A673 (cell line): ENCODE results near the gene SUMO3. TPM values are rescaled to one million over a fixed set of nuclear protein-coding genes. Genes with fewer than 3 reads are reported as not detected.

Experiments
- BruUV-seq: library from RNA; stranded (reverse); fragments of 400-500 nt; replicated peaks from 2 replicates; lab custom pipeline; 2021; lab: Mats Ljungman, UMichigan
- CTCF ChIA-PET: fragments of 300-600 bp; sonication (Branson Sonifier 250); formaldehyde crosslinking; loops from one replicate; lab custom pipeline; 2022; ENCODE audit warnings: antibody characterized with exemption; lab: Charles Lee
- POLR2A ChIA-PET: fragments of 300-600 bp; sonication (Branson Sonifier 250); formaldehyde crosslinking; loops from one replicate; lab custom pipeline; 2022; ENCODE audit warnings: antibody characterized with exemption; ENCODE audit not compliant: low non-redundant PET; lab: Charles Lee
- DNase-seq: peaks from one replicate; pipeline ENCODE4 v3.0.0-alpha.2; 2015; ENCODE audit warnings: low spot score
- H3K27ac ChIP-seq: fragments of 200-600 bp; sonication (generic); 2 replicates; pipeline ENCODE4 v1.5.1; 2016; ENCODE audit warnings: mixed run types, low read depth, mild to moderate bottlenecking, mixed read lengths, antibody characterized with exemption, low read length; ENCODE audit not compliant: poor library complexity, severe bottlenecking
- H3K27me3 ChIP-seq: fragments of 200-600 bp; sonication (generic); replicated peaks from 2 replicates; pipeline ENCODE4 v1.6.1; 2017; ENCODE audit warnings: mixed run types, low read depth, mild to moderate bottlenecking, mixed read lengths, antibody characterized with exemption, low read length; ENCODE audit not compliant: insufficient read depth, poor library complexity
- H3K36me3 ChIP-seq: fragments of 200-600 bp; sonication (generic); 2 replicates; pipeline ENCODE4 v1.6.1; 2016; ENCODE audit warnings: mixed run types, mild to moderate bottlenecking, mixed read lengths, antibody characterized with exemption, low read length; ENCODE audit not compliant: insufficient read depth, poor library complexity, severe bottlenecking
- H3K4me1 ChIP-seq: fragments of 200-600 bp; sonication (generic); 2 replicates; pipeline ENCODE4 v1.6.1; 2017; ENCODE audit warnings: mixed run types, mild to moderate bottlenecking, mixed read lengths, antibody characterized with exemption, low read length; ENCODE audit not compliant: insufficient read depth, poor library complexity, severe bottlenecking
- H3K4me3 ChIP-seq: fragments of 200-600 bp; sonication (generic); 2 replicates; pipeline ENCODE4 v1.5.1; 2016; ENCODE audit warnings: low read depth, mixed run types, mild to moderate bottlenecking, mixed read lengths, low read length; ENCODE audit not compliant: poor library complexity, severe bottlenecking
- H3K9me3 ChIP-seq: fragments of 200-600 bp; sonication (generic); 2 replicates; pipeline ENCODE4 v1.6.1; 2016; ENCODE audit warnings: mixed run types, low read depth, mild to moderate bottlenecking, mixed read lengths, antibody characterized with exemption, low read length; ENCODE audit not compliant: poor library complexity, severe bottlenecking
- EZH2 ChIP-seq: fragments of 200-600 bp; sonication (generic); IDR thresholded peaks from 2 replicates; pipeline ENCODE4 v1.6.1; 2017; ENCODE audit warnings: borderline replicate concordance, low read depth, mild to moderate bottlenecking, mixed read lengths, antibody characterized with exemption, low read length; ENCODE audit not compliant: poor library complexity, severe bottlenecking
- intact Hi-C: fragments of 100-400 bp; cut with micrococcal nuclease; formaldehyde crosslinking; loops from one replicate; pipeline ENCODE4 v1.10.0; 2022; ENCODE audit not compliant: unreplicated experiment
- total RNA-seq: library from RNA; stranded (reverse); gene quantifications from 2 replicates; pipeline ENCODE4 v1.2.3, GENCODE V29; 2021
- TF ChIP-seq, protein P1 (sequence below): fragments of 300-800, 200-600 bp; sonication (generic); conservative IDR thresholded peaks from 2 replicates; pipeline ENCODE4 v1.5.1; 2017; ENCODE audit warnings: low read depth, mild to moderate bottlenecking, antibody characterized with exemption, low read length, moderate library complexity, mixed read lengths

SUMO3 gene
- total RNA-seq, 1 experiment from 2014 or later, result 132 TPM

DNA sequence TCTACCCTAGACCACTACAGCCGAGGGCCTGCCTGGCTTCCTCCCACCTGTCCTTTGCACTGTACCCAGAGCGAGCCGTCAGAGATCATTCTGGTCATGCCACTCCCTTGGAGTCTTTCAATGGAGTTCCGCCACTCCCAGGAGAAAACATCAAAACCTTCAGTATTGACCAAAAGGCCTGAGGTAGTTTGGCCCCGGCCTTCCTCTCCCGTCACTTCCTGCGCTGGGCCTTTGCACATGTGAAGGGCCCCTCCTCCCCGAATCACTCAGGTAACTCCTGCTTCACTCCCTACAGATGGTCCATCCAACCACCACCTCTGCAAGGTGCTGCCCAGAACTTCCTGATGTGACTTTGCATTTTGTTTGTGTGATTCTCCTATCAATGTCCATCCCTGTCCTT is 42.9 kb downstream of the SUMO3 start:
- H3K4me3 ChIP-seq, result no peak overlapping the region
- H3K4me1 ChIP-seq, result peaks cover 21% of the 10 kb centered on the region
- TSS peak; percentile 2 for BruUV-seq
- no peaks in the 10 kb centered on the region for H3K9me3 ChIP-seq
- CTCF ChIA-PET, result no interaction called here
- peaks cover 83% of the 10 kb centered on the region for H3K36me3 ChIP-seq
- H3K27ac ChIP-seq, result no peak overlapping the region
- POLR2A ChIA-PET, result no interaction called here
- no peak for TF ChIP-seq EZH2
- TF ChIP-seq, protein P1, sequence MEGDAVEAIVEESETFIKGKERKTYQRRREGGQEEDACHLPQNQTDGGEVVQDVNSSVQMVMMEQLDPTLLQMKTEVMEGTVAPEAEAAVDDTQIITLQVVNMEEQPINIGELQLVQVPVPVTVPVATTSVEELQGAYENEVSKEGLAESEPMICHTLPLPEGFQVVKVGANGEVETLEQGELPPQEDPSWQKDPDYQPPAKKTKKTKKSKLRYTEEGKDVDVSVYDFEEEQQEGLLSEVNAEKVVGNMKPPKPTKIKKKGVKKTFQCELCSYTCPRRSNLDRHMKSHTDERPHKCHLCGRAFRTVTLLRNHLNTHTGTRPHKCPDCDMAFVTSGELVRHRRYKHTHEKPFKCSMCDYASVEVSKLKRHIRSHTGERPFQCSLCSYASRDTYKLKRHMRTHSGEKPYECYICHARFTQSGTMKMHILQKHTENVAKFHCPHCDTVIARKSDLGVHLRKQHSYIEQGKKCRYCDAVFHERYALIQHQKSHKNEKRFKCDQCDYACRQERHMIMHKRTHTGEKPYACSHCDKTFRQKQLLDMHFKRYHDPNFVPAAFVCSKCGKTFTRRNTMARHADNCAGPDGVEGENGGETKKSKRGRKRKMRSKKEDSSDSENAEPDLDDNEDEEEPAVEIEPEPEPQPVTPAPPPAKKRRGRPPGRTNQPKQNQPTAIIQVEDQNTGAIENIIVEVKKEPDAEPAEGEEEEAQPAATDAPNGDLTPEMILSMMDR, result no peak
- H3K27me3 ChIP-seq, result no peaks in the 10 kb centered on the region
- intact Hi-C loops, result no loop called here
- no peak for DNase-seq

DNA sequence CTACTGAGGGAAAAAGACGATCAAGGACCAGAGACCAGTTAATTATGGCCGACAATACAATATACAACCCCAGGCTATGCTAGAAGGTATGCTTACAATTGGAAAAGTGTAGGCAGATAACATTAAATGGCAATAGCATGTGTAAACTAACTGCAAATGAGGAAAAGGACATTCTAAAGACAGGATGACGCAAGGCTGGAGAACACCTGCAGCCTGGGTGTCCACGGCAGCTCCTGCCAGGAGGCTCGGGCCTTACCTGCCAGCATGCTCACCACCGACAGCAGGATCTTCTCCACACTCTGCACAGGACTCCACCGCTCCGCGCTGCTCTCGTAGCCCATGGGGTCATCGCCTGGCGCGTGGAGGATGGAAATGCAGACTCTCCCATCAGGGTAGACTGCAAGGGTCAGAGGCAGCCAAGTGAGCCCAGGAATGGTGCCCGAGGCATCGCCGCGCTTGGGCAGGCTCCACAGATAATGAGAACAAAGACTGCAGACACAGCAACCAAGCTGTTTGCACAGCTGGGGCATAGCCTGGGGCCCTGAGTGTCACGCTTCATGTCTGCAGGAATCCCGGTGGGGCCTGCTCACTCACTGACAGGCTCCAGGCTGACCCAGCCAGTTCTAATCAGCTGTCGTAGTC is 44.5 kb downstream of the SUMO3 start:
- CTCF ChIA-PET, result no interaction called here
- peaks cover 83% of the 10 kb centered on the region for H3K36me3 ChIP-seq

DNA sequence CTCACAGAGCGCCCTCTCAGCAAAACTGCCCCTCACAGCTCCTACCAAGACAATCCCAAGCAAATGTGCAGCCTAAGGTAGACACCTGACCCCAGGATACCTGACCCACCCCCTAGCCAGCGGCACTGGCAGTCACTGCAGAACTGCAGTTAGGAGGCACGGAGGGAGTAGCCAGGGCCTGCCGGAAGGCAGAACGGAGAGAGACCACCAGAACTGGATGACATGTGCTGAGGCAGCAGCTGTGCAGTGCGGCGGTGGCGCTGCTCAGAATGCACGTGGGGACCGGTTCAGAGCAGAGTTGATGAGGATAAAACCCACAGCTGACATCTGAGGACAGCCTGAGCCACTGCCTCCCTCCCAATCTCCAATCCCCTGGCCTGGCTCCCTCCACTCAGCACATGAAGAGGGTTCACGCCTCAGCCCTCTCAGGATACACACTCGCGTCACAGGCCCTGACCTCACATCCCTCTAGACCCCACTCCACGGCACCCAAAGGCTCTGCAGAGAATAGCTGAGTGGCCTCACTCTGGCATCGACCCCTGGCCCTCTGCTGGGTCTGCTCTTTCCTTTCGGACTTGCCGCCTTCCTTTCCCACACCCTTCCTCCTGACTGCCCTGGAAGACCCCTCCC is 45.9 kb downstream of the SUMO3 start:
- intact Hi-C loops, result no loop called here

More for the DNA sequence above, 44.5 kb downstream of the SUMO3 start:
- H3K4me1 ChIP-seq, result peaks cover 7% of the 10 kb centered on the region
- H3K27me3 ChIP-seq, result no peaks in the 10 kb centered on the region
- H3K27ac ChIP-seq, result no peak overlapping the region
- no TSS peak for BruUV-seq
- TF ChIP-seq, protein P1, result no peak
- no peak for TF ChIP-seq EZH2
- POLR2A ChIA-PET, result no interaction called here
- no peaks in the 10 kb centered on the region for H3K9me3 ChIP-seq
- no peak overlapping the region for H3K4me3 ChIP-seq
- intact Hi-C loops, result no loop called here
- DNase-seq, result peak; percentile 60

More for the DNA sequence above, 45.9 kb downstream of the SUMO3 start:
- no peaks in the 10 kb centered on the region for H3K27me3 ChIP-seq
- H3K36me3 ChIP-seq, result peaks cover 76% of the 10 kb centered on the region
- no peaks in the 10 kb centered on the region for H3K9me3 ChIP-seq
- no peak overlapping the region for H3K27ac ChIP-seq
- ChIA-PET POLR2A (no interaction called here), CTCF (no interaction called here)
- TF ChIP-seq, protein P1, result no peak
- no peak for TF ChIP-seq EZH2
- DNase-seq, result no peak
- BruUV-seq, result no TSS peak
- H3K4me1 ChIP-seq, result no peaks in the 10 kb centered on the region
- no peak overlapping the region for H3K4me3 ChIP-seq
